Measurements from ENCODE around the gene ACOT4. TPM values are rescaled to one million over a fixed set of nuclear protein-coding genes. Genes with fewer than 3 reads are reported as not detected.
"Not testable (repeated sequence)": the region's sequence is repeated elsewhere in the genome, so short reads cannot be mapped to it uniquely, and the experiment has no call there.

Gene ACOT4
- total RNA-seq, 2 experiments from 2014 or later, result not detected

GRCh38 chr14:73588695-73589094 lies 3.0 kb upstream of the ACOT4 start:
- Histone ChIP-seq H3K9me3 (ENCODE audit: low read length) (no peaks in the 10 kb centered on the region), H3K79me2 (ENCODE audit: insufficient read depth, low read depth, low read length) (no peaks in the 10 kb centered on the region), H3K27ac (ENCODE audit: low read depth, low read length, poor library complexity, severe bottlenecking) (no peak overlapping the region), H3K9me2 (ENCODE audit: insufficient read depth, low read length) (no peaks in the 10 kb centered on the region), H3K4me2 (ENCODE audit: low read length) (no peak overlapping the region), H2AFZ (ENCODE audit: low read length) (no peak overlapping the region), H3K4me1 (ENCODE audit: insufficient read depth, low read length, poor library complexity, severe bottlenecking) (no peaks in the 10 kb centered on the region), H3K36me3 (ENCODE audit: insufficient read depth, low read length) (no peaks in the 10 kb centered on the region), H4K20me1 (ENCODE audit: insufficient read depth, low read length) (no peaks in the 10 kb centered on the region), H3K4me3 (ENCODE audit: low read depth, low read length, poor library complexity, severe bottlenecking) (no peak overlapping the region)
- no peak for DNase-seq (ENCODE audit: low spot score)
- POLR2A ChIA-PET, result interaction anchor here (1.0 kb wide), 2 partner anchors 16 to 263 kb away, joined by 3 to 4 read pairs; partner anchors contain the start of gene PTGR2
- CTCF ChIA-PET (ENCODE audit: unreplicated experiment), result no interaction called here
- BruUV-seq (replicated peaks), result no TSS peak
- intact Hi-C loops (cut with micrococcal nuclease; ENCODE audit: unreplicated experiment), result no loop called here
- TF ChIP-seq CTCF (conservative IDR thresholded peaks at IDR 0.05; ENCODE audit: low read length) (no peak), EZH2phosphoT487 (IDR thresholded peaks at IDR 0.05; ENCODE audit: borderline replicate concordance, low read depth, low read length) (no peak)

GRCh38 chr14:73589116-73589515 lies 2.6 kb upstream of the ACOT4 start:
- Histone ChIP-seq H2AFZ (ENCODE audit: low read length) (no peak overlapping the region), H3K27ac (ENCODE audit: low read depth, low read length, poor library complexity, severe bottlenecking) (no peak overlapping the region), H3K9me2 (ENCODE audit: insufficient read depth, low read length) (no peaks in the 10 kb centered on the region), H3K79me2 (ENCODE audit: insufficient read depth, low read depth, low read length) (no peaks in the 10 kb centered on the region), H3K4me1 (ENCODE audit: insufficient read depth, low read length, poor library complexity, severe bottlenecking) (no peaks in the 10 kb centered on the region), H3K36me3 (ENCODE audit: insufficient read depth, low read length) (no peaks in the 10 kb centered on the region), H3K4me3 (ENCODE audit: low read depth, low read length, poor library complexity, severe bottlenecking) (no peak overlapping the region), H3K4me2 (ENCODE audit: low read length) (no peak overlapping the region), H3K9me3 (ENCODE audit: low read length) (no peaks in the 10 kb centered on the region), H4K20me1 (ENCODE audit: insufficient read depth, low read length) (no peaks in the 10 kb centered on the region)
- intact Hi-C loops (cut with micrococcal nuclease; ENCODE audit: unreplicated experiment), result no loop called here
- TF ChIP-seq CTCF (conservative IDR thresholded peaks at IDR 0.05; ENCODE audit: low read length) (no peak), EZH2phosphoT487 (IDR thresholded peaks at IDR 0.05; ENCODE audit: borderline replicate concordance, low read depth, low read length) (no peak)
- BruUV-seq (replicated peaks), result no TSS peak
- ChIA-PET CTCF (ENCODE audit: unreplicated experiment) (no interaction called here), POLR2A (interaction anchor here (0.7 to 1.0 kb wide), 3 partner anchors 13 to 262 kb away, joined by 3 to 4 read pairs (median 3); partner anchors contain the start of gene PTGR2)
- no peak for DNase-seq (ENCODE audit: low spot score)

- POLR2A ChIA-PET; H3K79me2 ChIP-seq (ENCODE audit: insufficient read depth, low read depth, low read length); BruUV-seq (replicated peaks); H3K36me3 ChIP-seq (ENCODE audit: insufficient read depth, low read length); H3K9me3 ChIP-seq (ENCODE audit: low read length); CTCF ChIA-PET (ENCODE audit: unreplicated experiment); H3K9me2 ChIP-seq (ENCODE audit: insufficient read depth, low read length); DNase-seq (ENCODE audit: low spot score); H3K27ac ChIP-seq (ENCODE audit: low read depth, low read length, poor library complexity, severe bottlenecking); intact Hi-C loops (cut with micrococcal nuclease; ENCODE audit: unreplicated experiment); H4K20me1 ChIP-seq (ENCODE audit: insufficient read depth, low read length); H3K4me3 ChIP-seq (ENCODE audit: low read depth, low read length, poor library complexity, severe bottlenecking); H2AFZ ChIP-seq (ENCODE audit: low read length); H3K4me1 ChIP-seq (ENCODE audit: insufficient read depth, low read length, poor library complexity, severe bottlenecking); H3K4me2 ChIP-seq (ENCODE audit: low read length): not testable (repeated sequence)
Observed at GRCh38 chr14:73590673-73591004, 1.0 kb upstream of the ACOT4 start.

Data from OCI-LY7 (cell line).